ENCODE data around the gene CEP112.

GRCh38 chr17:66230922-66231591 lies 39.1 kb upstream of the CEP112 start:
- TF ChIP-seq CTCF (IDR thresholded peaks at IDR 0.05; ENCODE audit: insufficient read depth, low read depth, low read length) (no peak), EZH2 (IDR thresholded peaks at IDR 0.05; ENCODE audit: insufficient read depth, low read length) (no peak)

Measured in astrocyte (in vitro differentiated cells and primary cell).